GM12801 (cell line): ENCODE data around the gene F12.

Experiments
- CTCF ChIP-seq: IDR thresholded peaks from one replicate; pipeline ENCODE4 v1.5.1; 2011; ENCODE audit warnings: control low read depth; ENCODE audit not compliant: insufficient read length; ENCODE audit errors: extremely low read depth

Gene F12

GRCh38 chr5:177404641-177405179 lies 4.7 kb downstream of the F12 start:
- TF ChIP-seq CTCF = no peak

- no peak for TF ChIP-seq CTCF
These were observed 5.3 kb downstream of the F12 start for GRCh38 chr5:177403792-177404640.

- TF ChIP-seq CTCF = no peak
These were observed 6.1 kb downstream of the F12 start for GRCh38 chr5:177403102-177403791.

GRCh38 chr5:177402271-177403043 lies 6.9 kb downstream of the F12 start:
- no peak for TF ChIP-seq CTCF

GRCh38 chr5:177399997-177400868 lies 9.1 kb downstream of the F12 start, which contains the start of gene PFN3:
PFN3 (minus strand) TSS chr5:177400661; CDS start chr5:177400576, 85 bp downstream.
- TF ChIP-seq CTCF = no peak

DNA sequence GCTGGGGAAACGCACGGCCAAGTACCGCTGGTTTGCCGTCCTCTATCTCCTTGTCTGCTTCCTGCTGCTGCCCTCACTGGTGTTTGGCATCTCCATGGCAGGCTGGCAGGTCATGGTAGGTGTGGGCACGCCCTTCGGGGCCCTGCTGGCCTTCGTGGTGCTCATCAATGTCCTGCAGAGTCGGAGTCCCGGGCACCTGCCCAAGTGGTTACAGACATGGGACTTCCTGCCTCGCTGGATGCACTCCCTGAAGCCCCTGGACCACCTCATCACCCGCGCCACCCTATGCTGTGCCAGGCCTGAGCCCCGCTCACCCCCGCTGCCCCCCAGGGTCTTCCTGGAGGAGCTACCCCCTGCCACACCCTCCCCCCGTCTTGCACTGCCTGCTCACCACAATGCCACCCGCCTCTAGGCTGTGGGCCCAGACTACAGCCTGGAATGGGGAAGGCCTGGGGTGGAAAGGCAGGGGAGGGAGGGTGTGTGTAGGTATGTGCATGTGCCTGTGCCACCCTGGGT lies 11.4 kb downstream of the F12 start:
- no peak for TF ChIP-seq CTCF
